T-helper 1 cell treated with Interleukin-12 subunit alpha and Interleukin-12 subunit beta and Interleukin-4 antibody, amounts not matched to agents 30 μg/mL and 1 μg/mL, for 36 hours (primary cell): ENCODE measurements around the gene PCED1B.
"Not testable (repeated sequence)": the region's sequence is repeated elsewhere in the genome, so short reads cannot be mapped to it uniquely, and the experiment has no call there.

Experiments
- H3K27ac Mint-ChIP-seq: one replicate; pipeline ENCODE4 v1.8.0; 2021; ENCODE audit warnings: mild to moderate bottlenecking, mixed read lengths
- H3K27me3 Mint-ChIP-seq: one replicate; pipeline ENCODE4 v1.8.0; 2021; ENCODE audit warnings: low read depth, mixed read lengths
- H3K36me3 Mint-ChIP-seq: one replicate; pipeline ENCODE4 v1.8.0; 2021; ENCODE audit warnings: low read depth, mixed read lengths
- H3K4me1 Mint-ChIP-seq: one replicate; pipeline ENCODE4 v1.8.0; 2021; ENCODE audit warnings: low read depth, mixed read lengths
- H3K4me3 Mint-ChIP-seq: one replicate; pipeline ENCODE4 v1.8.0; 2021; ENCODE audit warnings: mild to moderate bottlenecking, moderate library complexity, mixed read lengths
- H3K9me3 Mint-ChIP-seq: one replicate; pipeline ENCODE4 v1.8.0; 2021; ENCODE audit warnings: mixed read lengths

The PCED1B gene

GRCh38 chr12:47111392-47111778 is 32.0 kb downstream of the PCED1B start:
- peaks cover 25% of the 10 kb centered on the region for H3K36me3 Mint-ChIP-seq
- H3K4me3 Mint-ChIP-seq = no peak overlapping the region
- H3K27ac Mint-ChIP-seq = no peak overlapping the region
- peaks cover 23% of the 10 kb centered on the region for H3K4me1 Mint-ChIP-seq
- no peaks in the 10 kb centered on the region for H3K9me3 Mint-ChIP-seq
- H3K27me3 Mint-ChIP-seq = no peaks in the 10 kb centered on the region

- Mint-ChIP-seq H3K4me1 (peaks cover 23% of the 10 kb centered on the region), H3K27me3 (no peaks in the 10 kb centered on the region), H3K27ac (no peak overlapping the region), H3K9me3 (no peaks in the 10 kb centered on the region), H3K4me3 (no peak overlapping the region), H3K36me3 (peaks cover 22% of the 10 kb centered on the region)
These were observed 32.4 kb downstream of the PCED1B start for GRCh38 chr12:47111854-47112253.

GRCh38 chr12:47112679-47113078 is 33.3 kb downstream of the PCED1B start:
- H3K27me3 Mint-ChIP-seq = no peaks in the 10 kb centered on the region
- peaks cover 22% of the 10 kb centered on the region for H3K36me3 Mint-ChIP-seq
- H3K4me3 Mint-ChIP-seq = no peak overlapping the region
- no peaks in the 10 kb centered on the region for H3K9me3 Mint-ChIP-seq
- H3K27ac Mint-ChIP-seq = no peak overlapping the region
- H3K4me1 Mint-ChIP-seq = peaks cover 23% of the 10 kb centered on the region

GRCh38 chr12:47114481-47114892 is 35.1 kb downstream of the PCED1B start:
- Mint-ChIP-seq H3K9me3 (peaks cover 8% of the 10 kb centered on the region), H3K36me3 (peaks cover 25% of the 10 kb centered on the region), H3K4me1 (peaks cover 23% of the 10 kb centered on the region), H3K27me3 (no peaks in the 10 kb centered on the region), H3K27ac (no peak overlapping the region), H3K4me3 (no peak overlapping the region)

- H3K9me3 Mint-ChIP-seq, H3K4me3 Mint-ChIP-seq, H3K27ac Mint-ChIP-seq, H3K27me3 Mint-ChIP-seq: not testable (repeated sequence)
- Mint-ChIP-seq H3K4me1 (peaks cover 12% of the 10 kb centered on the region), H3K36me3 (peaks cover 18% of the 10 kb centered on the region)
These were observed 37.9 kb downstream of the PCED1B start for GRCh38 chr12:47117305-47117704.

GRCh38 chr12:47120736-47121135 is 41.3 kb downstream of the PCED1B start:
- Mint-ChIP-seq H3K36me3 (peaks cover 22% of the 10 kb centered on the region), H3K27ac (no peak overlapping the region), H3K27me3 (no peaks in the 10 kb centered on the region), H3K4me1 (peaks cover 7% of the 10 kb centered on the region), H3K4me3 (no peak overlapping the region), H3K9me3 (peaks cover 8% of the 10 kb centered on the region)

- Mint-ChIP-seq H3K4me3 (no peak overlapping the region), H3K27me3 (no peaks in the 10 kb centered on the region), H3K27ac (no peak overlapping the region), H3K36me3 (peaks cover 22% of the 10 kb centered on the region), H3K9me3 (peaks cover 8% of the 10 kb centered on the region), H3K4me1 (peaks cover 7% of the 10 kb centered on the region)
These were observed 41.7 kb downstream of the PCED1B start for GRCh38 chr12:47121146-47121545.

- peaks cover 7% of the 10 kb centered on the region for H3K4me1 Mint-ChIP-seq
- peaks cover 21% of the 10 kb centered on the region for H3K36me3 Mint-ChIP-seq
- peaks cover 8% of the 10 kb centered on the region for H3K9me3 Mint-ChIP-seq
- H3K4me3 Mint-ChIP-seq = no peak overlapping the region
- no peaks in the 10 kb centered on the region for H3K27me3 Mint-ChIP-seq
- no peak overlapping the region for H3K27ac Mint-ChIP-seq
These were observed 43.2 kb downstream of the PCED1B start for GRCh38 chr12:47122602-47123001.

GRCh38 chr12:47123730-47124129 is 44.3 kb downstream of the PCED1B start:
- Mint-ChIP-seq H3K9me3 (peaks cover 2% of the 10 kb centered on the region), H3K4me3 (no peak overlapping the region), H3K36me3 (peaks cover 10% of the 10 kb centered on the region), H3K4me1 (peaks cover 7% of the 10 kb centered on the region), H3K27me3 (no peaks in the 10 kb centered on the region), H3K27ac (no peak overlapping the region)

GRCh38 chr12:47124451-47124850 is 45.0 kb downstream of the PCED1B start:
- H3K27me3 Mint-ChIP-seq = no peaks in the 10 kb centered on the region

GRCh38 chr12:47126246-47126645 is 46.8 kb downstream of the PCED1B start:
- no peak overlapping the region for H3K4me3 Mint-ChIP-seq
- H3K4me1 Mint-ChIP-seq = peaks cover 3% of the 10 kb centered on the region
- H3K36me3 Mint-ChIP-seq = peaks cover 12% of the 10 kb centered on the region
- no peak overlapping the region for H3K27ac Mint-ChIP-seq
- H3K9me3 Mint-ChIP-seq = no peaks in the 10 kb centered on the region
- no peaks in the 10 kb centered on the region for H3K27me3 Mint-ChIP-seq

More at GRCh38 chr12:47124451-47124850, 45.0 kb downstream of the PCED1B start:
- no peak overlapping the region for H3K27ac Mint-ChIP-seq
- peaks cover 7% of the 10 kb centered on the region for H3K4me1 Mint-ChIP-seq
- H3K4me3 Mint-ChIP-seq = no peak overlapping the region
- no peaks in the 10 kb centered on the region for H3K9me3 Mint-ChIP-seq
- peaks cover 11% of the 10 kb centered on the region for H3K36me3 Mint-ChIP-seq

GRCh38 chr12:47131011-47131410 is 51.6 kb downstream of the PCED1B start:
- H3K27ac Mint-ChIP-seq = no peak overlapping the region
- peaks cover 16% of the 10 kb centered on the region for H3K36me3 Mint-ChIP-seq
- H3K27me3 Mint-ChIP-seq = no peaks in the 10 kb centered on the region
- no peaks in the 10 kb centered on the region for H3K4me1 Mint-ChIP-seq
- no peaks in the 10 kb centered on the region for H3K9me3 Mint-ChIP-seq
- H3K4me3 Mint-ChIP-seq = no peak overlapping the region

GRCh38 chr12:47134005-47134404 is 54.6 kb downstream of the PCED1B start:
- Mint-ChIP-seq H3K9me3 (peaks cover 2% of the 10 kb centered on the region), H3K27ac (no peak overlapping the region), H3K27me3 (no peaks in the 10 kb centered on the region), H3K4me1 (no peaks in the 10 kb centered on the region), H3K4me3 (no peak overlapping the region), H3K36me3 (peaks cover 15% of the 10 kb centered on the region)

- Mint-ChIP-seq H3K4me3 (no peak overlapping the region), H3K27ac (no peak overlapping the region)
These were observed 56.2 kb downstream of the PCED1B start for GRCh38 chr12:47135578-47135977.

GRCh38 chr12:47139000-47139681 is 59.7 kb downstream of the PCED1B start:
- H3K27ac Mint-ChIP-seq = no peak overlapping the region
- no peak overlapping the region for H3K4me3 Mint-ChIP-seq
- H3K4me1 Mint-ChIP-seq = no peaks in the 10 kb centered on the region
- peaks cover 25% of the 10 kb centered on the region for H3K36me3 Mint-ChIP-seq
- peaks cover 13% of the 10 kb centered on the region for H3K9me3 Mint-ChIP-seq
- H3K27me3 Mint-ChIP-seq = no peaks in the 10 kb centered on the region

More at GRCh38 chr12:47135578-47135977, 56.2 kb downstream of the PCED1B start:
- H3K9me3 Mint-ChIP-seq = peaks cover 10% of the 10 kb centered on the region
- peaks cover 23% of the 10 kb centered on the region for H3K36me3 Mint-ChIP-seq
- no peaks in the 10 kb centered on the region for H3K27me3 Mint-ChIP-seq
- H3K4me1 Mint-ChIP-seq = no peaks in the 10 kb centered on the region
